Right atrium auricular region (tissue), 2 donors: ENCODE data around the gene ACAP3. TPM values are rescaled to one million over a fixed set of nuclear protein-coding genes. Genes with fewer than 3 reads are reported as not detected.

Experiments
- DNase-seq: peaks from one replicate; pipeline ENCODE4 v3.0.0-alpha.2; 2019; ENCODE audit warnings: low spot score
- H3K27ac ChIP-seq, 2 donors: fragments of 200-600 bp; sonication (generic); 1 replicate in 1 of 2; 2 replicates in 1 of 2; pipeline ENCODE4 v1.5.1; 2016 to 2019
- H3K27me3 ChIP-seq, 2 donors: fragments of 200-600 bp; sonication (generic); one replicate each; pipeline versions ENCODE4 v1.5.1 to v1.6.0; 2017 to 2019
- H3K36me3 ChIP-seq: fragments of 200-600 bp; sonication (generic); one replicate; pipeline ENCODE4 v1.5.1; 2016
- H3K4me1 ChIP-seq, 2 donors: fragments of 200-600 bp; sonication (generic); one replicate each; pipeline versions ENCODE4 v1.5.1 to v1.6.0; 2017 to 2019
- H3K4me3 ChIP-seq, 2 donors: fragments of 200-600 bp; sonication (generic); 1 replicate in 1 of 2; 2 replicates in 1 of 2; pipeline ENCODE4 v1.5.1; 2017 to 2019; ENCODE audit warnings: mild to moderate bottlenecking in 1 of 2, moderate library complexity in 1 of 2
- H3K9me3 ChIP-seq, 2 donors: fragments of 200-600 bp; sonication (generic); one replicate each; pipeline ENCODE4 v1.5.1; 2019
- total RNA-seq, 2 donors: library from RNA; depleted of rRNA; stranded (reverse); fragments of >200 nt; gene quantifications; one replicate each; pipeline ENCODE4 v1.1.0, GENCODE V29; 2016
- TF ChIP-seq, protein P1 (sequence below), 2 donors: fragments of 200-600 bp; sonication (generic); IDR thresholded peaks; one replicate each; pipeline ENCODE4 v1.5.1; 2019; ENCODE audit warnings: antibody characterized with exemption in 2 of 2

The ACAP3 gene
- total RNA-seq, 2 donors from 2014 or later: 19.5 to 20.4 TPM

- Histone ChIP-seq H3K4me1 (peaks cover 0 to 5% of the 10 kb centered on the region in 2 donors), H3K36me3 (peaks cover 34% of the 10 kb centered on the region), H3K27me3 (no peaks in the 10 kb centered on the region), H3K27ac (no peak overlapping the region), H3K9me3 (no peaks in the 10 kb centered on the region), H3K4me3 (no peak overlapping the region)
- no peak for DNase-seq
- TF ChIP-seq, protein P1, sequence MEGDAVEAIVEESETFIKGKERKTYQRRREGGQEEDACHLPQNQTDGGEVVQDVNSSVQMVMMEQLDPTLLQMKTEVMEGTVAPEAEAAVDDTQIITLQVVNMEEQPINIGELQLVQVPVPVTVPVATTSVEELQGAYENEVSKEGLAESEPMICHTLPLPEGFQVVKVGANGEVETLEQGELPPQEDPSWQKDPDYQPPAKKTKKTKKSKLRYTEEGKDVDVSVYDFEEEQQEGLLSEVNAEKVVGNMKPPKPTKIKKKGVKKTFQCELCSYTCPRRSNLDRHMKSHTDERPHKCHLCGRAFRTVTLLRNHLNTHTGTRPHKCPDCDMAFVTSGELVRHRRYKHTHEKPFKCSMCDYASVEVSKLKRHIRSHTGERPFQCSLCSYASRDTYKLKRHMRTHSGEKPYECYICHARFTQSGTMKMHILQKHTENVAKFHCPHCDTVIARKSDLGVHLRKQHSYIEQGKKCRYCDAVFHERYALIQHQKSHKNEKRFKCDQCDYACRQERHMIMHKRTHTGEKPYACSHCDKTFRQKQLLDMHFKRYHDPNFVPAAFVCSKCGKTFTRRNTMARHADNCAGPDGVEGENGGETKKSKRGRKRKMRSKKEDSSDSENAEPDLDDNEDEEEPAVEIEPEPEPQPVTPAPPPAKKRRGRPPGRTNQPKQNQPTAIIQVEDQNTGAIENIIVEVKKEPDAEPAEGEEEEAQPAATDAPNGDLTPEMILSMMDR (IDR thresholded peaks at IDR 0.05): no peak
These were observed 30.0 kb upstream of the ACAP3 start for GRCh38 chr1:1337793-1338147.

- Histone ChIP-seq H3K9me3 (no peaks in the 10 kb centered on the region), H3K4me1 (peaks cover 0 to 5% of the 10 kb centered on the region in 2 donors), H3K27me3 (no peaks in the 10 kb centered on the region), H3K4me3 (no peak overlapping the region), H3K36me3 (peaks cover 34% of the 10 kb centered on the region), H3K27ac (no peak overlapping the region)
- TF ChIP-seq, protein P1 (IDR thresholded peaks at IDR 0.05): no peak
- DNase-seq: no peak
These were observed 29.4 kb upstream of the ACAP3 start for GRCh38 chr1:1336931-1337792.

GRCh38 chr1:1336446-1336845, 28.7 kb upstream of the ACAP3 start:
- peaks cover 34% of the 10 kb centered on the region for H3K36me3 ChIP-seq
- H3K4me3 ChIP-seq: no peak overlapping the region
- peaks cover 0 to 5% of the 10 kb centered on the region in 2 donors for H3K4me1 ChIP-seq
- TF ChIP-seq, protein P1 (IDR thresholded peaks at IDR 0.05): no peak
- H3K9me3 ChIP-seq: no peaks in the 10 kb centered on the region
- H3K27ac ChIP-seq: no peak overlapping the region
- H3K27me3 ChIP-seq: no peaks in the 10 kb centered on the region
- DNase-seq: no peak

DNA sequence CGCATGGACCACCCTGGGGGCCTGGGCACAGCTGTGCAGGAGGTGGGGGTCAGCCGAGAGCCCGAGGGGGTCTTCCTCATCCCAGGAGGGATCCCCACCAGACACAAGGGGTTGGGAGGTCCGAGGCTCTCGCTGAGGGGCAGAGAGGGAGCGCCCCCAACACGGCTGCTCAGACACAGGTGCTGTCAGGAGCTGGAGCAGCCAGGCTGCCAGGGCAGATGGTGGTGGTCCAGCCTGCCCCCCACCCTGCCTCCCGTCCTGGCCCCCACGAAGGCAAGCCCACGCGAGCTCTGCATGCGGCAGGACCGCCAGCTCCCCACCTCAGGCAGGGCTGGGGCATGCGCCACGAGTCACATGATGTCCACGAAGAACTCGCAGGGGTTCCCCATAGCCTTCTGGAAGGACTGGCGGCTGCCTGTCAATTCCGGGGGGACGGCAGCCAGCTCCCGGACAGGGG, 28.1 kb upstream of the ACAP3 start:
- TF ChIP-seq, protein P1 (IDR thresholded peaks at IDR 0.05): no peak
- Histone ChIP-seq H3K4me3 (no peak overlapping the region), H3K36me3 (peaks cover 34% of the 10 kb centered on the region), H3K27ac (no peak overlapping the region), H3K4me1 (peaks cover 0 to 11% of the 10 kb centered on the region in 2 donors), H3K27me3 (no peaks in the 10 kb centered on the region), H3K9me3 (no peaks in the 10 kb centered on the region)
- DNase-seq: no peak

- Histone ChIP-seq H3K9me3 (no peaks in the 10 kb centered on the region), H3K27me3 (no peaks in the 10 kb centered on the region), H3K27ac (no peak overlapping the region), H3K4me1 (peaks cover 0 to 17% of the 10 kb centered on the region in 2 donors), H3K36me3 (peaks cover 30% of the 10 kb centered on the region), H3K4me3 (no peak overlapping the region)
- TF ChIP-seq, protein P1 (IDR thresholded peaks at IDR 0.05): no peak
- no peak for DNase-seq
These were observed 27.6 kb upstream of the ACAP3 start for GRCh38 chr1:1335283-1335682.
